LNCaP clone FGC (cell line): Measurements from ENCODE around the gene RYR3.

Source experiments
- DNase-seq: peaks from one replicate; pipeline ENCODE4 v3.0.0-alpha.2; 2011; ENCODE audit warnings: low read depth
- H3K4me3 ChIP-seq: 2 replicates; pipeline ENCODE4 v1.5.1; 2011; ENCODE audit warnings: mild to moderate bottlenecking, low read depth, low read length, control low read depth
- CTCF ChIP-seq: IDR thresholded peaks from 2 replicates; pipeline ENCODE4 v1.5.1; 2012; ENCODE audit warnings: mild to moderate bottlenecking; ENCODE audit not compliant: control insufficient read depth, insufficient read depth; ENCODE audit errors: extremely low read depth

Gene RYR3

GRCh38 chr15:33377204-33377603 is 66.4 kb downstream of the RYR3 start:
- DNase-seq: no peak
- no peak overlapping the region for H3K4me3 ChIP-seq
- TF ChIP-seq CTCF: no peak

GRCh38 chr15:33378866-33379480 is 68.2 kb downstream of the RYR3 start:
- no peak for TF ChIP-seq CTCF
- H3K4me3 ChIP-seq: no peak overlapping the region
- no peak for DNase-seq

- no peak for DNase-seq
- TF ChIP-seq CTCF: no peak
- H3K4me3 ChIP-seq: no peak overlapping the region
These were observed 69.6 kb downstream of the RYR3 start for GRCh38 chr15:33380406-33380805.

GRCh38 chr15:33382491-33382890 is 71.7 kb downstream of the RYR3 start:
- no peak for TF ChIP-seq CTCF
- DNase-seq: no peak
- H3K4me3 ChIP-seq: no peak overlapping the region

- DNase-seq: no peak
- no peak for TF ChIP-seq CTCF
- no peak overlapping the region for H3K4me3 ChIP-seq
These were observed 73.5 kb downstream of the RYR3 start for GRCh38 chr15:33384307-33384706.

- no peak for TF ChIP-seq CTCF
These were observed 81.7 kb downstream of the RYR3 start for GRCh38 chr15:33392453-33392852.

GRCh38 chr15:33393546-33393945 is 82.8 kb downstream of the RYR3 start:
- TF ChIP-seq CTCF: no peak
- no peak overlapping the region for H3K4me3 ChIP-seq
- DNase-seq: no peak

More at GRCh38 chr15:33392453-33392852, 81.7 kb downstream of the RYR3 start:
- H3K4me3 ChIP-seq: no peak overlapping the region
- DNase-seq: no peak
